NCI-H1694 (cell line): Measurements from ENCODE around the gene RASGRP3.
"Not testable (repeated sequence)": the region's sequence is repeated elsewhere in the genome, so short reads cannot be mapped to it uniquely, and the experiment has no call there.

ENCODE experiments used
- DNase-seq: peaks from one replicate; lab custom pipeline; 2025; lab: John Stamatoyannopoulos, UW

Gene RASGRP3

GRCh38 chr2:33457556-33458247, 18.7 kb upstream of the RASGRP3 start:
- DNase-seq: no peak

- no peak for DNase-seq
These were observed 18.1 kb upstream of the RASGRP3 start for GRCh38 chr2:33458248-33458819.

- DNase-seq: no peak
These were observed 16.7 kb upstream of the RASGRP3 start for GRCh38 chr2:33459745-33460144.

GRCh38 chr2:33462512-33462911, 13.9 kb upstream of the RASGRP3 start:
- not testable (repeated sequence) for DNase-seq

GRCh38 chr2:33467413-33467812, 9.0 kb upstream of the RASGRP3 start:
- no peak for DNase-seq

GRCh38 chr2:33469238-33469637, 7.2 kb upstream of the RASGRP3 start:
- DNase-seq: no peak

GRCh38 chr2:33475224-33476130, 972 bp upstream of the RASGRP3 start:
- DNase-seq: peak; percentile 76

GRCh38 chr2:33476793-33477190, 343 bp downstream of the RASGRP3 start:
- DNase-seq: no peak

GRCh38 chr2:33477473-33478468, 1.3 kb downstream of the RASGRP3 start:
- DNase-seq: no peak

GRCh38 chr2:33478968-33479731, 2.7 kb downstream of the RASGRP3 start:
- no peak for DNase-seq

GRCh38 chr2:33482518-33482917, 6.1 kb downstream of the RASGRP3 start:
- DNase-seq: no peak

GRCh38 chr2:33484042-33484621, 7.7 kb downstream of the RASGRP3 start:
- no peak for DNase-seq

- no peak for DNase-seq
These were observed 8.6 kb downstream of the RASGRP3 start for GRCh38 chr2:33485051-33485450.

GRCh38 chr2:33486544-33486943, 10.1 kb downstream of the RASGRP3 start:
- DNase-seq: no peak

- DNase-seq: no peak
These were observed 11.8 kb downstream of the RASGRP3 start for GRCh38 chr2:33488178-33488690.

- DNase-seq: no peak
These were observed 12.5 kb downstream of the RASGRP3 start for GRCh38 chr2:33488715-33489540.

GRCh38 chr2:33489835-33490431, 13.5 kb downstream of the RASGRP3 start:
- no peak for DNase-seq

- DNase-seq: no peak
These were observed 15.1 kb downstream of the RASGRP3 start for GRCh38 chr2:33491441-33492084.
